Hematopoietic multipotent progenitor cell treated with erythropoietin and hydrocortisone succinate and interleukin-3 and kit ligand, for 4 days (in vitro differentiated cells): ENCODE data around the gene ARID3C.

ENCODE experiments used
- DNase-seq: peaks from one replicate; pipeline ENCODE4 v3.0.0-alpha.2; 2015

ARID3C gene

GRCh38 chr9:34575862-34576596, 52.8 kb downstream of the ARID3C start:
- no peak for DNase-seq

DNA sequence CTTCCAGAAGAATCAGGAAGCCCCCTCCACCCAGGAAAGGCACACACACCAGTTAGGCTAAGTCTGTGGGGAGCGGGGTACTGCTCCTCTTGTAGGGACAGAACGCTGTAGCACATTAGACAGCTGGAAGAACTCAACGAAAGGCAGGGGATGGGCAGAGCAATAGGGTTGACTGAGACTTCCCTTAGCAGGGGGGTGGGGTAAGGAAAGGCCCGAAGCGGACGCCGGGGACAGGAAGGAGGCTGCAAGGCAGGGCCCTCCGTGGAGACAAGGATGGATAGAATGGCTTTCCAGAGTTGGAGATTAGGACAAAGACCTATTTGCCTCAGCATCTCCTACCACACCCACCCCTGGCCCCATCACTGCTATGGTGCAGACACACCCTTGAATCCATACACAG, 53.6 kb downstream of the ARID3C start:
- no peak for DNase-seq

GRCh38 chr9:34574571-34574970, 54.3 kb downstream of the ARID3C start:
- no peak for DNase-seq

DNA sequence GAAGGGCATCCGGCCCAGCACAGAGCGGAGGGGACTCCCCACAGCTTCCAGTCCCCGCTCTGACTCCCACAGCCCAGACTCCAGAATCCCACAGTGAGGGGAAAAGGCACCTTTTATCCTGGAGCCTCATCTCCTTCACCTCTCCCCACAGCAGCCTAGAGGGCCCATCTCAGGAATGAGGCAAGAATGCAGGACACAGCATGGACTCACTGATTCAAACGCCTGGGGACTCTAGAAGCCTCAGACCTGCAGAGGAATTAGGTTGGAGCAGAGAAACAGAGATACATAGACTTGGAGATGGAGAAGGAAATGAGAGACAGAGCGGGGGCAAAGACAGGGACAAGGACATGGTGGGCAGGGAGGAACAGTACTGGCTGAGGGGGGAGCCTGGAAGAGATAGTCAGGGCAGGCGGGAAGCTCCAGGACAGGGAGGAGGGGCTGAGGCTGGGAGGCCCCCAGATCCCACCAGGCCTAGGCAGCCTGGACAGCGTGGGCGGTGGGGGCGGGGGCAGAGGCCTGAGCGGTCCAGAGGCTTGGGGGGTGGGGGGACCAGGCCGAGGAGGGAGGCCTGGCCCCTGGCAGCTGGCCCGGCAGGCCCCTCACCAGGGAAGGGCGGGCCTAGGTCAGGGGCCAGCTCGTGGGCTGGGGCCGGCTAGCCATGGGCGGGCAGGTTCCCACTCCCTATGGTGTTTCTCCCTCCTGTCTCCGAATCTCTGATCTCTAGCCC, 55.1 kb downstream of the ARID3C start:
- DNase-seq, result no peak

DNA sequence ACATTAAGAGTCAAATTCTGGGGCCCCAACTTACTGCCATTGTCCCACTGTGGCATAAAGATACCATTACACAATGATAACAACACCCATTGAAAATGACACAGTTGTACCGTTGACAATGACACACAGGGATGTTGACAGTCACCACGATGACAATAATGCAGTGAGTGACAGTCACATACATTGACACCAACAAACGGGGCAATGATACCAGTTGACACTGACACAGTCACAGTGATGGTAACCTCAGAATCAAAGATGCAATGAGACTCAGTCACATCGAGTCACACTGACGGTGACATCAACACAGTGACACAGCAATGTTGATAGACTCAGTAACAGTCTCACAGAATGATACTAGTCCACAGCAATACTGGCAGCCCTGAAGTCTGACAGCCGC, 56.2 kb downstream of the ARID3C start:
- DNase-seq, result no peak

GRCh38 chr9:34572092-34572491, 56.8 kb downstream of the ARID3C start:
- no peak for DNase-seq

GRCh38 chr9:34571481-34571810, 57.4 kb downstream of the ARID3C start:
- DNase-seq, result no peak
